Endothelial cell of umbilical vein (primary cell): ENCODE data around the gene SMIM38. TPM values are rescaled to one million over a fixed set of nuclear protein-coding genes. Genes with fewer than 3 reads are reported as not detected.

Source experiments
- BruUV-seq: library from RNA; stranded (reverse); fragments of 400-500 nt; replicated peaks from 2 replicates; lab custom pipeline; 2021; lab: Mats Ljungman, UMichigan
- CTCF ChIA-PET: fragments of 300-600, 350-600 bp; sonication (Branson Sonifier 250); formaldehyde crosslinking; loops from one replicate; lab custom pipeline; 2021; ENCODE audit warnings: antibody characterized with exemption, inconsistent platforms; lab: Charles Lee
- POLR2A ChIA-PET: fragments of 300-600, 350-600 bp; sonication (Branson Sonifier 250); formaldehyde crosslinking; loops from one replicate; lab custom pipeline; 2021; ENCODE audit warnings: antibody characterized with exemption, inconsistent platforms; lab: Charles Lee
- DNase-seq: peaks from one replicate; pipeline ENCODE4 v3.0.0-alpha.2; 2011; ENCODE audit warnings: low read depth, low spot score
- FAIRE-seq: peaks from 2 replicates; lab custom pipeline; 2011; peaks lifted over from hg19 to GRCh38; lab: Jason Lieb, UNC
- H2AFZ ChIP-seq: 2 replicates; pipeline ENCODE4 v1.6.0; 2012; ENCODE audit warnings: low read depth, low read length, control low read depth, inconsistent platforms
- H3K27ac ChIP-seq: 2 replicates; pipeline ENCODE4 v1.5.1; 2011; ENCODE audit warnings: low read depth, mild to moderate bottlenecking, control low read depth, low read length, moderate library complexity; ENCODE audit not compliant: insufficient read depth
- H3K27me3 ChIP-seq, 2 experiments: 2 replicates each; pipeline versions ENCODE4 v1.6.0 to v1.6.1; 2011; ENCODE audit warnings: low read length in 2 of 2, mixed read lengths in 1 of 2; ENCODE audit not compliant: control insufficient read depth in 2 of 2, insufficient read depth in 2 of 2
- H3K36me3 ChIP-seq, 2 experiments: 2 replicates in 1 of 2; 3 replicates in 1 of 2; pipeline ENCODE4 v1.5.1; 2011; ENCODE audit warnings: low read length in 2 of 2, mild to moderate bottlenecking in 1 of 2, moderate library complexity in 1 of 2; ENCODE audit not compliant: control insufficient read depth in 2 of 2, insufficient read depth in 2 of 2; ENCODE audit errors: extremely low read depth in 1 of 2
- H3K4me1 ChIP-seq: 3 replicates; pipeline ENCODE4 v1.5.1; 2011; ENCODE audit warnings: mild to moderate bottlenecking, low read length; ENCODE audit not compliant: control insufficient read depth, insufficient read depth; ENCODE audit errors: extremely low read depth
- H3K4me2 ChIP-seq: 2 replicates; pipeline ENCODE4 v1.6.1; 2011; ENCODE audit warnings: low read length, control low read depth, mixed read lengths; ENCODE audit not compliant: insufficient read depth
- H3K4me3 ChIP-seq, 3 experiments: fragments of 200-600 bp in 1 of 3; sonication (generic), shearing (Covaris generic) in 1 of 3; replicated peaks in 1 of 3; 2 replicates each; pipeline ENCODE4 v1.5.1; 2011 to 2016; ENCODE audit warnings: control low read depth in 3 of 3, low read length in 3 of 3, mild to moderate bottlenecking in 2 of 3, inconsistent platforms in 1 of 3, low read depth in 1 of 3, moderate library complexity in 1 of 3; ENCODE audit not compliant: insufficient read depth in 1 of 3
- H3K79me2 ChIP-seq: 2 replicates; pipeline ENCODE4 v1.6.0; 2012; ENCODE audit warnings: low read length, inconsistent platforms; ENCODE audit not compliant: control insufficient read depth, insufficient read depth
- H3K9ac ChIP-seq: replicated peaks from 2 replicates; pipeline ENCODE3; 2011; ENCODE audit warnings: low read length, control low read depth; ENCODE audit not compliant: insufficient read depth; ENCODE audit errors: extremely low read depth
- H3K9me1 ChIP-seq: replicated peaks from 3 replicates; pipeline ENCODE4 v1.6.0; 2011; ENCODE audit warnings: mild to moderate bottlenecking, low read length; ENCODE audit not compliant: control insufficient read depth, insufficient read depth; ENCODE audit errors: extremely low read depth
- H3K9me3 ChIP-seq: replicated peaks from 2 replicates; pipeline ENCODE4 v1.5.1; 2012; ENCODE audit warnings: low read length, inconsistent platforms; ENCODE audit not compliant: control insufficient read depth, insufficient read depth
- H4K20me1 ChIP-seq: replicated peaks from 2 replicates; pipeline ENCODE3; 2011; ENCODE audit warnings: mild to moderate bottlenecking, low read length; ENCODE audit not compliant: control insufficient read depth, insufficient read depth; ENCODE audit errors: extremely low read depth
- CTCF ChIP-seq, 2 donors: IDR thresholded peaks; 1 replicate in 1 of 2; 2 replicates in 1 of 2; pipeline ENCODE4 v1.5.1; 2011; ENCODE audit warnings: low read length in 2 of 2, mild to moderate bottlenecking in 2 of 2, moderate library complexity in 2 of 2, control low read depth in 1 of 2, inconsistent platforms in 1 of 2, low read depth in 1 of 2; ENCODE audit not compliant: insufficient read depth in 1 of 2; ENCODE audit errors: extremely low read depth in 1 of 2
- EZH2 ChIP-seq: IDR thresholded peaks from 2 replicates; pipeline ENCODE4 v1.6.1; 2012; ENCODE audit warnings: borderline replicate concordance, low read depth, mild to moderate bottlenecking, moderate library complexity, low read length, inconsistent platforms; ENCODE audit not compliant: severe bottlenecking
- FOS ChIP-seq: IDR thresholded peaks from 2 replicates; pipeline ENCODE4 v1.6.1; 2011; ENCODE audit warnings: mild to moderate bottlenecking, low read length, moderate library complexity, borderline replicate concordance; ENCODE audit not compliant: insufficient read depth
- GATA2 ChIP-seq: IDR thresholded peaks from 2 replicates; pipeline ENCODE4 v1.7.0; 2011; ENCODE audit warnings: low read depth, mild to moderate bottlenecking, moderate library complexity, mixed read lengths, low read length; ENCODE audit not compliant: insufficient read length, insufficient read depth
- JUN ChIP-seq: IDR thresholded peaks from 2 replicates; pipeline ENCODE4 v1.6.1; 2011; ENCODE audit warnings: borderline replicate concordance, low read depth; ENCODE audit not compliant: insufficient read length, insufficient read depth
- POLR2AphosphoS5 ChIP-seq: IDR thresholded peaks from 2 replicates; pipeline ENCODE4 v1.6.1; 2012; ENCODE audit warnings: low read depth, mild to moderate bottlenecking, control low read depth, low read length, moderate library complexity; ENCODE audit not compliant: insufficient read depth
- dilution Hi-C: fragments of 300-500 bp; cut with MboI; formaldehyde crosslinking; loops from one replicate; pipeline ENCODE4 v1.15.0; 2019; ENCODE audit warnings: low sequenced_read_pairs; ENCODE audit not compliant: extremely low pct_ligation_motif_present
- intact Hi-C: fragments of 100-400 bp; cut with micrococcal nuclease; formaldehyde crosslinking; loops from one replicate; pipeline ENCODE4 v1.10.0; 2022
- polyA plus RNA-seq, 4 experiments: library from polyadenylated mRNA; depleted of rRNA in 3 of 4; stranded (reverse) in 3 of 4; unstranded in 1 of 4; fragments of >200 nt; gene quantifications; 2 replicates each; pipeline versions ENCODE4 v1.2.1 to v1.2.3, GENCODE V29; 2011 to 2012; ENCODE audit warnings: missing spikeins in 1 of 4
- total RNA-seq: library from RNA; stranded (reverse); gene quantifications from 2 replicates; pipeline ENCODE4 v1.2.3, GENCODE V29; 2021

SMIM38 gene
- total and polyA plus RNA-seq, 2 donors (not counting 3 experiments of a cell fraction or from before 2014, with no cell fraction given), result 0.03 TPM; not detected in 1

GRCh38 chr11:69154938-69155301 lies 815 bp upstream of the SMIM38 start:
- POLR2A ChIA-PET, result no interaction called here
- Histone ChIP-seq H3K4me1 (no peaks in the 10 kb centered on the region), H3K9me3 (no peaks in the 10 kb centered on the region), H3K9ac (no peak overlapping the region), H3K27me3 (peaks cover 0 to 6% of the 10 kb centered on the region in 2 experiments), H4K20me1 (no peaks in the 10 kb centered on the region), H3K9me1 (no peaks in the 10 kb centered on the region), H3K36me3 (no peaks in the 10 kb centered on the region), H3K4me3 (no peak overlapping the region), H2AFZ (no peak overlapping the region), H3K79me2 (no peaks in the 10 kb centered on the region), H3K27ac (no peak overlapping the region), H3K4me2 (no peak overlapping the region)
- DNase-seq, result no peak
- intact Hi-C loops (no loop called here), dilution Hi-C loops (no loop called here)
- no peak for TF ChIP-seq FOS
- no peak for TF ChIP-seq POLR2AphosphoS5
- no peak for TF ChIP-seq GATA2
- no peak for TF ChIP-seq CTCF (IDR thresholded peaks at IDR 0.05; ENCODE audit: extremely low read depth in 1 of 2, insufficient read depth in 1 of 2, low read depth in 1 of 2, low read length in 2 of 2)
- TF ChIP-seq EZH2, result no peak
- CTCF ChIA-PET, result interaction anchor here (1.8 kb wide), 1 partner anchor 23 kb away, joined by 10 read pairs; no protein-coding TSS in a partner anchor
- FAIRE-seq, result no peak
- no TSS peak for BruUV-seq

GRCh38 chr11:69156235-69156639 lies 502 bp downstream of the SMIM38 start:
- Histone ChIP-seq H3K4me1 (no peaks in the 10 kb centered on the region), H2AFZ (no peak overlapping the region), H4K20me1 (no peaks in the 10 kb centered on the region), H3K27me3 (peaks cover 0 to 6% of the 10 kb centered on the region in 2 experiments), H3K9me1 (no peaks in the 10 kb centered on the region), H3K27ac (no peak overlapping the region), H3K36me3 (no peaks in the 10 kb centered on the region), H3K9me3 (no peaks in the 10 kb centered on the region), H3K79me2 (no peaks in the 10 kb centered on the region), H3K4me3 (no peak overlapping the region), H3K4me2 (no peak overlapping the region), H3K9ac (no peak overlapping the region)
- no peak for FAIRE-seq
- POLR2A ChIA-PET, result no interaction called here
- TF ChIP-seq JUN (no peak), EZH2 (no peak), CTCF (IDR thresholded peaks at IDR 0.05; ENCODE audit: extremely low read depth in 1 of 2, insufficient read depth in 1 of 2, low read depth in 1 of 2, low read length in 2 of 2) (no peak), FOS (no peak), POLR2AphosphoS5 (no peak)
- CTCF ChIA-PET, result interaction anchor here (1.1 to 1.8 kb wide), 2 partner anchors 25 kb away, joined by 3 to 10 read pairs; no protein-coding TSS in a partner anchor
- DNase-seq, result no peak
- intact Hi-C loops, result no loop called here
- no TSS peak for BruUV-seq
- dilution Hi-C loops, result no loop called here
